Measurements from ENCODE around the gene SVEP1.

Gene SVEP1

DNA sequence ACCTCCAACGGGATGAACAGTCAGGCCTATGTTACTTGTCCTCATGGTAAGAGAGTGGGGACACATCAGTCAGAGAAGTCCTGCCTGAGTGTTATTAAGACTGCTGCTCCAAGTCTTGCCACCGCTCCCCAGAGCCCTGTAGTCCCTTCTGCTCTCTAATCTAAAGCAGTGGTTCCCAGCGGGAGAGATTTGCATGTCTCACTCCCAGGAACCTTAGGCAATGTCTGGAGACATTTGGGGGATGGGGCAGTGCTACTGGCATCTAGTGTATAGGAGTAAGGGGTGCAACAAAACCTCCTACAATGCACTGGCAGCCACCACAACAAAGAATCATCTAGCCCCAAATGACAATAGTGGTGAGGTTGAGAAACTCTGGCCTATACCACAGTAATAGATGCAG is 2.6 kb upstream of the SVEP1 start:
- Histone ChIP-seq H3K4me3 (ENCODE audit: insufficient read depth, low read depth, low read length, poor library complexity, severe bottlenecking) (no peak overlapping the region), H3K9me3 (ENCODE audit: control insufficient read depth, low read length) (no peaks in the 10 kb centered on the region), H3K36me3 (ENCODE audit: control insufficient read depth, insufficient read depth, low read length) (no peaks in the 10 kb centered on the region), H3K4me1 (ENCODE audit: control insufficient read depth, insufficient read depth, low read length, poor library complexity, severe bottlenecking) (no peaks in the 10 kb centered on the region), H3K27ac (ENCODE audit: insufficient read depth, low read length, poor library complexity, severe bottlenecking) (no peak overlapping the region), H3K27me3 (replicated peaks; ENCODE audit: control insufficient read depth, insufficient read depth, low read length, poor library complexity, severe bottlenecking) (no peaks in the 10 kb centered on the region)
- no peak for DNase-seq

DNA sequence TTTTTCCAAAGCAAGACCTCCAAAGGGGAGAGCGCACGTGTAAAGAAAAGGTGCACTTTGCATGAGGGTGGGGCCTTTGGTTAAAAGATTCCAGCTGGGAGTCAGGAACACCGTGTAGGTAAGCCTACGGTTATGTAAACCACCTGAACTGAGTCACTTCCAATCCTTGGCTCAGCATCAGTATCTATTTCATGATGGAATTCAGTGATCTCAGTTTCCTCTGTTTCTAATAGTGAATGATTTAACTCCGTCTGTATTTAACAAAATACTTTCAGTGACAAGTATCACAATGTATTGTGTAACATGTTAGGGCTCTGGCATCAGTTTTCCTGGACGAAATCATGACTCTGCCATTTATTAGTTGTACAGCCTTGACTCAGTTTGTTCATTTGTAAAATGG is 1.3 kb upstream of the SVEP1 start:
- Histone ChIP-seq H3K4me1 (ENCODE audit: control insufficient read depth, insufficient read depth, low read length, poor library complexity, severe bottlenecking) (no peaks in the 10 kb centered on the region), H3K27me3 (replicated peaks; ENCODE audit: control insufficient read depth, insufficient read depth, low read length, poor library complexity, severe bottlenecking) (no peaks in the 10 kb centered on the region), H3K4me3 (ENCODE audit: insufficient read depth, low read depth, low read length, poor library complexity, severe bottlenecking) (no peak overlapping the region), H3K9me3 (ENCODE audit: control insufficient read depth, low read length) (no peaks in the 10 kb centered on the region), H3K36me3 (ENCODE audit: control insufficient read depth, insufficient read depth, low read length) (no peaks in the 10 kb centered on the region), H3K27ac (ENCODE audit: insufficient read depth, low read length, poor library complexity, severe bottlenecking) (no peak overlapping the region)
- DNase-seq, result no peak

DNA sequence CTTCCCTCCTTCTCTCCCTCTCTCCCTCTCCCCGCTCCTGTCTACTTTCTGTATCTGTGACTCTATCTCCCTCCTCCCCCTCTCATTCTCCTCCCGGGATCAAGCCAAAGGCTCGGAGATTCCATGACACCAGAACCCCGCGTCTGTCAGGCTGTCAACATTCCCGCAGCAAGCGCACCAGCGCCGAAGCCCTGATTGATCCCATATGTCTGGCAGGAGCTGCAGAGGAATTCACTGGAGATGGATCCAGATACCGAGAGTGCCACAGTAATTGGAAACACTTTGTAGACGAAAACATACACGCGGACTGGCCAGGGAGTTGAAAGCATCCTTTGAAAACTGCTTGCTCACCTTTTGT is 300 bp upstream of the SVEP1 start:
- no peak overlapping the region for H3K4me3 ChIP-seq (ENCODE audit: insufficient read depth, low read depth, low read length, poor library complexity, severe bottlenecking)
- no peak overlapping the region for H3K27ac ChIP-seq (ENCODE audit: insufficient read depth, low read length, poor library complexity, severe bottlenecking)
- no peaks in the 10 kb centered on the region for H3K36me3 ChIP-seq (ENCODE audit: control insufficient read depth, insufficient read depth, low read length)
- H3K4me1 ChIP-seq (ENCODE audit: control insufficient read depth, insufficient read depth, low read length, poor library complexity, severe bottlenecking), result no peaks in the 10 kb centered on the region
- DNase-seq, result no peak
- H3K27me3 ChIP-seq (replicated peaks; ENCODE audit: control insufficient read depth, insufficient read depth, low read length, poor library complexity, severe bottlenecking), result no peaks in the 10 kb centered on the region
- H3K9me3 ChIP-seq (ENCODE audit: control insufficient read depth, low read length), result no peaks in the 10 kb centered on the region

DNA sequence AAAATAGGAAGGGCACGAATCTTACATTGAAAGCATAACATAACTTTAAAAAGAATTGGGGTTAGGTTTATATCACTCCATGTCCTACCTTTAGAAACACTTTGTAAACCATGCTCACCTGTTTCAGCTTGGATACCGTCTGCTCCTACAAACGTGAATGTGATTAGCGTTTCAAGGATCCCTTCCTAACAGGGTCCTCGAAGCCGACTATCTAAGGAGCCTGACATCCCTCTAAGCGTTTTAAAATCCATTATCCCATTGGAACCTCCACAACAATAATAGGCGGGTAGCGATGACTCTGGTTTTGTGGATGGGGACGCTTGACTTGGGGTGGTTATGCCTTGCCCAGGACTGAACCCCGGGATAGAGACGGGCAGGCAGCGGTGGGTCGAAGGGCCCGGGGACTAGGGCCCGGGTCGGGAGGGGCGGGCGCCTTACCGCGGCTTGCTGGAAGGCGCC is 937 bp downstream of the SVEP1 start:
- Histone ChIP-seq H3K9me3 (ENCODE audit: control insufficient read depth, low read length) (no peaks in the 10 kb centered on the region), H3K4me3 (ENCODE audit: insufficient read depth, low read depth, low read length, poor library complexity, severe bottlenecking) (no peak overlapping the region)

DNA sequence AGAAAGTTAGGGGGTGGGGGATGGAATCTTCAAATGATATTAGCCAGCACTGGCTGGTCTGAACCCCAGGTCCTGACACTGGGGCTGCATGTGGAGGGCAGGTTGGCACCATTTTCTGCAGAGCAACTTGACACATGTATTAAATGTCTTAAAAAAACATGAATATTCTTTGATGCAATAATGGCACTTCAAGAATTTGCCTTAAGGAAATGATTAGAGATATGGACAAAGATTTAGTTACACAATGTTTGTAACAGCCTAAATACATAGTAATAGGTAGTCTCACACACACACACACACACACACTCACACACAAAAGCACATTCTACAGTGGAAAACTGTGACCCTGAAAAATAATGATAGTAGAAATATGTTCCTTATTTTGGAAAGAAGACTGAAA is 3.6 kb downstream of the SVEP1 start:
- no peak overlapping the region for H3K27ac ChIP-seq (ENCODE audit: insufficient read depth, low read length, poor library complexity, severe bottlenecking)
- H3K9me3 ChIP-seq (ENCODE audit: control insufficient read depth, low read length), result no peaks in the 10 kb centered on the region
- no peaks in the 10 kb centered on the region for H3K27me3 ChIP-seq (replicated peaks; ENCODE audit: control insufficient read depth, insufficient read depth, low read length, poor library complexity, severe bottlenecking)
- H3K4me3 ChIP-seq (ENCODE audit: insufficient read depth, low read depth, low read length, poor library complexity, severe bottlenecking), result no peak overlapping the region
- no peak for DNase-seq
- no peaks in the 10 kb centered on the region for H3K4me1 ChIP-seq (ENCODE audit: control insufficient read depth, insufficient read depth, low read length, poor library complexity, severe bottlenecking)
- H3K36me3 ChIP-seq (ENCODE audit: control insufficient read depth, insufficient read depth, low read length), result no peaks in the 10 kb centered on the region

More for the DNA sequence above, 937 bp downstream of the SVEP1 start:
- no peaks in the 10 kb centered on the region for H3K4me1 ChIP-seq (ENCODE audit: control insufficient read depth, insufficient read depth, low read length, poor library complexity, severe bottlenecking)
- H3K36me3 ChIP-seq (ENCODE audit: control insufficient read depth, insufficient read depth, low read length), result no peaks in the 10 kb centered on the region
- H3K27me3 ChIP-seq (replicated peaks; ENCODE audit: control insufficient read depth, insufficient read depth, low read length, poor library complexity, severe bottlenecking), result no peaks in the 10 kb centered on the region
- no peak overlapping the region for H3K27ac ChIP-seq (ENCODE audit: insufficient read depth, low read length, poor library complexity, severe bottlenecking)
- no peak for DNase-seq

DNA sequence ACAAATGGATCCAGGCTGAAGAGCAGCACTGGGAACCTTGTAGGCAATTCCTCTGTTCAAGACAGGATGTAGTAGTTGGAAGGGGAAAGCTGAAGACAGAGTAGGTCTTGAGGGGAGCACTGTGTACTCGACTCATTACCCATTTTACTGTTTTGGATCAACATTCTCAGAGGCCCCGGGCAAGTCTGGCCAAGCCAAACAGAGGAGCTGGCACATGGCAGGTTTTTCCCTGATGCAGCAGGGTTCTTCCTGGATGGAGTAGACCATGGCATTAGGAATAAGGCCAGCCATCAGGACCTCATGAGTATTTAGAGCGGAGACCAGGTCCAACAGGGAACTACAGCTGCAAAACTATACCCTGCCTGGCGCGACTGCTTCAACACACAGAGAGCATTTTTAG is 4.4 kb downstream of the SVEP1 start:
- no peaks in the 10 kb centered on the region for H3K9me3 ChIP-seq (ENCODE audit: control insufficient read depth, low read length)
- no peaks in the 10 kb centered on the region for H3K36me3 ChIP-seq (ENCODE audit: control insufficient read depth, insufficient read depth, low read length)
- H3K27me3 ChIP-seq (replicated peaks; ENCODE audit: control insufficient read depth, insufficient read depth, low read length, poor library complexity, severe bottlenecking), result no peaks in the 10 kb centered on the region
- H3K4me3 ChIP-seq (ENCODE audit: insufficient read depth, low read depth, low read length, poor library complexity, severe bottlenecking), result no peak overlapping the region
- no peak for DNase-seq
- no peaks in the 10 kb centered on the region for H3K4me1 ChIP-seq (ENCODE audit: control insufficient read depth, insufficient read depth, low read length, poor library complexity, severe bottlenecking)
- no peak overlapping the region for H3K27ac ChIP-seq (ENCODE audit: insufficient read depth, low read length, poor library complexity, severe bottlenecking)

DNA sequence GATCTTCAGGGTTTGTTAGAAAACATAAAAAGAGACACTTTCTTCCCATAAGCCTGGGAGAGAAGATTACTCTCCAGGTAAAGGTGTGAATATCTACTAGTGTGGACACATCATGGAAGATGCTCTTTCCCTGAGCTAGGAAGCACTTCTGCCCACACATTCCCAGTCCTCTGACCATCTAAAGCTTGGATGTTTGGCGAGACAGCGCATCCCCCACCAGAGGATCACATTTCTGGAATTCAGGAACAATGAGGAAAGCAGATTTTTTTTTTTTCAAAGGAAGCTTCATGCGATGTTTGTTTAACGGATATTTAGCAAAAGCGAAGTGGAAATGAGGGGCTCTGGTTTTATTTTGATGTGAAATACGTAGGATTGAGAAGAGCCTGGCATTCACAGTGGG is 6.2 kb downstream of the SVEP1 start:
- H3K4me1 ChIP-seq (ENCODE audit: control insufficient read depth, insufficient read depth, low read length, poor library complexity, severe bottlenecking), result no peaks in the 10 kb centered on the region
- no peak overlapping the region for H3K4me3 ChIP-seq (ENCODE audit: insufficient read depth, low read depth, low read length, poor library complexity, severe bottlenecking)
- no peaks in the 10 kb centered on the region for H3K36me3 ChIP-seq (ENCODE audit: control insufficient read depth, insufficient read depth, low read length)
- H3K27me3 ChIP-seq (replicated peaks; ENCODE audit: control insufficient read depth, insufficient read depth, low read length, poor library complexity, severe bottlenecking), result no peaks in the 10 kb centered on the region
- no peak overlapping the region for H3K27ac ChIP-seq (ENCODE audit: insufficient read depth, low read length, poor library complexity, severe bottlenecking)
- no peaks in the 10 kb centered on the region for H3K9me3 ChIP-seq (ENCODE audit: control insufficient read depth, low read length)
- no peak for DNase-seq

DNA sequence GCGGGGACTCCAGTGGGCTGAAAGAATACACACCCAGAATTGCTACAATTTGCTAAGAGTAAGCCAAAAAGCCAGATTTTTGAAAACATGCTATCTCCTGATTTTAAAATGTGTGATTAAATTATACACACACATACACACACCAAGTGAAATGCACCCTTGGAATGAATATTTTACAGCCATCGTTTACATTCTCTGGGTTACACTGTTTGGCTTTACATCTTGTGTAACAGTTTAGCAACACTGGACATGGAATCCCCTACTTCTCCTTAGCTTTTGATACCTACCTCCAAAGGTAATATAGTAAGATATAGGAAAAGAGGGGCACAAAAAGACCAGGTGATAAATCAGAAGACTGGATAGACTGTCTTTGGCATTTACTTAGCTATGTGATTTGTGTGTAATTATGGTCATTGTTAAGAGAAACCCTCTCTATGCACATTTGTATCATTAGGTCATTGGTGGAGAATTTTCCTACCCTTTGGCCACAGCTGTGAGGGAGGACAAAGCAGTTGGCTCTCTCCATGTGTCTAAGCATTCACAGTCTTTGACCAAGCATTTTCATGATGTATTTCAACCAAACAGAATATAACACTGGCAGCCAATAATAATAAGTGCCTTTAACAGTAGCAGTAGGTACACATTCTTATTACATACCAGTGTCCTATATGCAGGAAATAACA is 7.6 kb downstream of the SVEP1 start:
- Histone ChIP-seq H3K27ac (ENCODE audit: insufficient read depth, low read length, poor library complexity, severe bottlenecking) (no peak overlapping the region), H3K36me3 (ENCODE audit: control insufficient read depth, insufficient read depth, low read length) (no peaks in the 10 kb centered on the region), H3K27me3 (replicated peaks; ENCODE audit: control insufficient read depth, insufficient read depth, low read length, poor library complexity, severe bottlenecking) (no peaks in the 10 kb centered on the region), H3K4me3 (ENCODE audit: insufficient read depth, low read depth, low read length, poor library complexity, severe bottlenecking) (no peak overlapping the region), H3K4me1 (ENCODE audit: control insufficient read depth, insufficient read depth, low read length, poor library complexity, severe bottlenecking) (no peaks in the 10 kb centered on the region), H3K9me3 (ENCODE audit: control insufficient read depth, low read length) (no peaks in the 10 kb centered on the region)
- DNase-seq, result no peak

DNA sequence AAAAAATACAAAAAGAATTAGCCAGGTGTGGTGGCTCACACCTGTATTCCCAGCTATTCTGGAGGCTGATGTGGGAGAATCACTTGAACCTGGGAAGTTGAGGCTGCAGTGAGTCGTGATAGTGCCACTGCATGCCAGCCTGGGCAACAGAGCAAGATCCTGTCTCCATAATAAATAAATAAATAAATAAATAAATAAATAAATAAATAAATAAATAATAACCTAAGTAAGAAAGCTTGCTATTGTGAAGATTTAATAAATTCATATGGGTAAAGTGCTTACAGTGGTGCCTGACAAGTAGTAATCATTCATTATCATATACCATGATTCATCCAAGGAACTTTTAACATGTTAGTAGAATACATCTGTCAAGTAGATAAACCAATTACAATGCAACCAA is 13.4 kb downstream of the SVEP1 start:
- Histone ChIP-seq H3K27ac (ENCODE audit: insufficient read depth, low read length, poor library complexity, severe bottlenecking) (no peak overlapping the region), H3K36me3 (ENCODE audit: control insufficient read depth, insufficient read depth, low read length) (no peaks in the 10 kb centered on the region), H3K9me3 (ENCODE audit: control insufficient read depth, low read length) (no peaks in the 10 kb centered on the region), H3K4me1 (ENCODE audit: control insufficient read depth, insufficient read depth, low read length, poor library complexity, severe bottlenecking) (no peaks in the 10 kb centered on the region), H3K4me3 (ENCODE audit: insufficient read depth, low read depth, low read length, poor library complexity, severe bottlenecking) (no peak overlapping the region), H3K27me3 (replicated peaks; ENCODE audit: control insufficient read depth, insufficient read depth, low read length, poor library complexity, severe bottlenecking) (no peaks in the 10 kb centered on the region)
- no peak for DNase-seq

DNA sequence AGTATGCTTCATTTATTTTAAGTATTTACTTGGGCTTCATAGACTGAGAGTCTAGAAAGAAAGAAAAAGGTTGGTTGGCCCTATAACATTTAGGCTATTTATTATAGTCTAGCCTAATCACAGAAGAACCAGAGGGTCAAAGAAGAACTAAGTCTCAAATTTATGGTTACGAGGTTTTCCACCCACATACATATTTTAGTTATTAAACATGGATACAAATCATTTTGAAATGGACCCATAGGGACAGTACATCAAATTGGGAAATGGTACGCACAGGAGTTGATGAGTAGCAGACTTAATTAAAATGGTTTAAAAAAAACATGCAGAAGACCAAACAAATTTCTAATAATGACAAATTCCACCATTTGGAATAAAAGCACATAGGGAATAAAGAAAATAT is 17.7 kb downstream of the SVEP1 start:
- Histone ChIP-seq H3K36me3 (ENCODE audit: control insufficient read depth, insufficient read depth, low read length) (no peaks in the 10 kb centered on the region), H3K27ac (ENCODE audit: insufficient read depth, low read length, poor library complexity, severe bottlenecking) (no peak overlapping the region), H3K9me3 (ENCODE audit: control insufficient read depth, low read length) (no peaks in the 10 kb centered on the region), H3K4me1 (ENCODE audit: control insufficient read depth, insufficient read depth, low read length, poor library complexity, severe bottlenecking) (no peaks in the 10 kb centered on the region), H3K27me3 (replicated peaks; ENCODE audit: control insufficient read depth, insufficient read depth, low read length, poor library complexity, severe bottlenecking) (no peaks in the 10 kb centered on the region), H3K4me3 (ENCODE audit: insufficient read depth, low read depth, low read length, poor library complexity, severe bottlenecking) (no peak overlapping the region)
- no peak for DNase-seq

Data from effector memory CD4-positive, alpha-beta T cell (primary cell).